H1 (cell line): ENCODE measurements around the gene RTN4RL1. TPM values are rescaled to one million over a fixed set of nuclear protein-coding genes. Genes with fewer than 3 reads are reported as not detected.

Experiments
- CTCF ChIA-PET: fragments of 300-600 bp; sonication (Branson Sonifier 250); formaldehyde crosslinking; loops from one replicate; lab custom pipeline; 2021; ENCODE audit not compliant: partially characterized antibody; lab: Charles Lee
- POLR2A ChIA-PET: fragments of 300-600 bp; sonication (Branson Sonifier 250); formaldehyde crosslinking; loops from one replicate; lab custom pipeline; 2021; ENCODE audit warnings: inconsistent platforms; ENCODE audit not compliant: partially characterized antibody; lab: Charles Lee
- DNase-seq, 2 experiments: peaks; one replicate each; pipeline versions ENCODE4 v3.0.0 to v3.0.0-alpha.2; 2010 to 2022; ENCODE audit warnings: low spot score in 2 of 2, low read depth in 1 of 2, mixed read lengths in 1 of 2
- FAIRE-seq: peaks from 2 replicates; lab custom pipeline; 2011; peaks lifted over from hg19 to GRCh38; lab: Jason Lieb, UNC
- H2AFZ ChIP-seq: 2 replicates; pipeline ENCODE4 v1.8.1; 2012; ENCODE audit warnings: low read length, inconsistent platforms
- H2AK5ac ChIP-seq: 2 replicates; pipeline ENCODE4 v1.6.1; 2013; ENCODE audit warnings: low read depth, low read length
- H2BK120ac ChIP-seq: replicated peaks from 2 replicates; pipeline ENCODE3; 2013; ENCODE audit warnings: low read depth, low read length, inconsistent platforms
- H2BK12ac ChIP-seq: 2 replicates; pipeline ENCODE4 v1.6.1; 2013; ENCODE audit warnings: low read depth, low read length
- H2BK15ac ChIP-seq: 2 replicates; pipeline ENCODE4 v1.6.1; 2013; ENCODE audit warnings: low read length
- H2BK20ac ChIP-seq: 2 replicates; pipeline ENCODE4 v1.6.1; 2013; ENCODE audit warnings: low read length
- H2BK5ac ChIP-seq: 2 replicates; pipeline ENCODE4 v1.6.1; 2013; ENCODE audit warnings: low read depth, low read length
- H3K14ac ChIP-seq: 2 replicates; pipeline ENCODE4 v1.6.1; 2013; ENCODE audit warnings: inconsistent platforms; ENCODE audit not compliant: insufficient read length
- H3K18ac ChIP-seq: 2 replicates; pipeline ENCODE4 v1.6.1; 2013; ENCODE audit warnings: low read length; ENCODE audit errors: extremely low read depth
- H3K23ac ChIP-seq: 2 replicates; pipeline ENCODE4 v1.6.1; 2013; ENCODE audit warnings: inconsistent platforms; ENCODE audit not compliant: insufficient read length
- H3K23me2 ChIP-seq: 2 replicates; pipeline ENCODE4 v1.6.1; 2013; ENCODE audit warnings: low read depth, low read length
- H3K27ac ChIP-seq: 2 replicates; pipeline ENCODE4 v1.6.1; 2011; ENCODE audit warnings: low read depth, low read length, inconsistent platforms
- H3K27me3 ChIP-seq, 4 experiments: replicated peaks in 1 of 4; 1 replicate in 1 of 4; 2 replicates in 3 of 4; pipeline versions ENCODE4 v1.6.1 to v1.8.1; 2011 to 2013; ENCODE audit warnings: low read length in 3 of 4, mild to moderate bottlenecking in 3 of 4, inconsistent platforms in 2 of 4, mixed read lengths in 2 of 4, moderate library complexity in 1 of 4; ENCODE audit not compliant: control insufficient read depth in 3 of 4, insufficient read depth in 3 of 4; ENCODE audit errors: extremely low read depth in 1 of 4
- H3K36me3 ChIP-seq, 4 experiments: 2 replicates each; pipeline versions ENCODE4 v1.6.1 to v1.8.1; 2011 to 2013; ENCODE audit warnings: mild to moderate bottlenecking in 4 of 4, low read length in 3 of 4, moderate library complexity in 2 of 4, control low read depth in 1 of 4, inconsistent platforms in 1 of 4; ENCODE audit not compliant: insufficient read depth in 4 of 4, control insufficient read depth in 2 of 4
- H3K4ac ChIP-seq: replicated peaks from 2 replicates; pipeline ENCODE3; 2013; ENCODE audit warnings: low read length, low read depth, mixed read lengths, inconsistent platforms; ENCODE audit not compliant: insufficient read length
- H3K4me1 ChIP-seq, 4 experiments: replicated peaks in 1 of 4; 1 replicate in 1 of 4; 2 replicates in 3 of 4; pipeline versions ENCODE4 v1.6.1 to v1.8.1; 2011 to 2013; ENCODE audit warnings: low read length in 3 of 4, inconsistent platforms in 2 of 4, mixed read lengths in 1 of 4; ENCODE audit not compliant: insufficient read depth in 4 of 4, control insufficient read depth in 3 of 4
- H3K4me2 ChIP-seq, 2 experiments: 2 replicates each; pipeline versions ENCODE4 v1.6.1 to v1.8.1; 2011 to 2013; ENCODE audit warnings: low read depth in 2 of 2, low read length in 2 of 2, control low read depth in 1 of 2, inconsistent platforms in 1 of 2, mild to moderate bottlenecking in 1 of 2; ENCODE audit not compliant: insufficient read depth in 1 of 2
- H3K4me3 ChIP-seq, 4 experiments: fragments of 200-600, 300-600 bp in 1 of 4; sonication (generic), shearing (Covaris generic), sonication (Bioruptor Twin) in 1 of 4; 2 replicates each; pipeline versions ENCODE4 v1.5.1 to v1.8.1; 2011 to 2016; ENCODE audit warnings: low read length in 4 of 4, low read depth in 3 of 4, control low read depth in 2 of 4, inconsistent platforms in 2 of 4, mild to moderate bottlenecking in 2 of 4, mixed read lengths in 1 of 4, moderate library complexity in 1 of 4; ENCODE audit not compliant: insufficient read depth in 2 of 4; ENCODE audit errors: extremely low read depth in 1 of 4
- H3K56ac ChIP-seq: replicated peaks from 2 replicates; pipeline ENCODE3; 2013; ENCODE audit warnings: low read depth, mild to moderate bottlenecking, mixed read lengths, low read length, inconsistent platforms; ENCODE audit not compliant: insufficient read length
- H3K79me1 ChIP-seq: 2 replicates; pipeline ENCODE4 v1.6.1; 2013; ENCODE audit warnings: low read depth, low read length, control low read depth
- H3K79me2 ChIP-seq, 2 experiments: 2 replicates each; pipeline versions ENCODE4 v1.6.1 to v1.8.1; 2012 to 2013; ENCODE audit warnings: low read length in 2 of 2, mild to moderate bottlenecking in 2 of 2, inconsistent platforms in 1 of 2; ENCODE audit not compliant: insufficient read depth in 2 of 2, control insufficient read depth in 1 of 2
- H3K9ac ChIP-seq, 4 experiments: replicated peaks in 1 of 4; 1 replicate in 1 of 4; 2 replicates in 3 of 4; pipeline versions ENCODE4 v1.6.1 to v1.8.1; 2011 to 2013; ENCODE audit warnings: low read depth in 3 of 4, low read length in 3 of 4, control low read depth in 2 of 4, mild to moderate bottlenecking in 2 of 4, moderate library complexity in 2 of 4, inconsistent platforms in 1 of 4; ENCODE audit errors: extremely low read depth in 1 of 4
- H3K9me3 ChIP-seq, 2 experiments: 2 replicates each; pipeline versions ENCODE4 v1.6.1 to v1.8.1; 2012 to 2013; ENCODE audit warnings: mild to moderate bottlenecking in 2 of 2, moderate library complexity in 2 of 2, control low read depth in 1 of 2, inconsistent platforms in 1 of 2, low read depth in 1 of 2, low read length in 1 of 2, mixed read lengths in 1 of 2; ENCODE audit not compliant: insufficient read depth in 2 of 2
- H4K20me1 ChIP-seq, 2 experiments: replicated peaks in 1 of 2; 2 replicates each; pipeline versions ENCODE3 to v1.8.1; 2011 to 2013; ENCODE audit warnings: inconsistent platforms in 2 of 2, low read length in 2 of 2, mild to moderate bottlenecking in 1 of 2; ENCODE audit not compliant: insufficient read depth in 2 of 2, control insufficient read depth in 1 of 2
- H4K5ac ChIP-seq: 2 replicates; pipeline ENCODE4 v1.6.1; 2013; ENCODE audit warnings: low read length, low read depth, mixed read lengths, inconsistent platforms; ENCODE audit not compliant: insufficient read length
- H4K8ac ChIP-seq: 2 replicates; pipeline ENCODE4 v1.8.0; 2013; ENCODE audit warnings: mild to moderate bottlenecking, moderate library complexity, low read length, inconsistent platforms; ENCODE audit not compliant: insufficient read depth; ENCODE audit errors: extremely low read depth
- H4K91ac ChIP-seq: replicated peaks from 2 replicates; pipeline ENCODE3; 2013; ENCODE audit warnings: low read length, mixed read lengths, inconsistent platforms; ENCODE audit not compliant: insufficient read length
- BCL11A ChIP-seq, 2 experiments: IDR thresholded peaks; one replicate each; pipeline ENCODE4 v1.6.1; 2011; ENCODE audit warnings: low read depth in 2 of 2, low read length in 2 of 2, mild to moderate bottlenecking in 2 of 2
- BRCA1 ChIP-seq: IDR thresholded peaks from 2 replicates; pipeline ENCODE4 v1.6.1; 2012; ENCODE audit warnings: low read depth, low read length, improper control_type of control experiment
- CEBPB ChIP-seq: IDR thresholded peaks from 2 replicates; pipeline ENCODE4 v1.6.1; 2012; ENCODE audit warnings: low read depth, low read length
- CTCF ChIP-seq, 3 experiments: IDR thresholded peaks; 1 replicate in 2 of 3; 2 replicates in 1 of 3; pipeline versions ENCODE4 v1.5.1 to v1.6.1; 2011; ENCODE audit warnings: low read length in 3 of 3, mild to moderate bottlenecking in 3 of 3, inconsistent platforms in 2 of 3, low read depth in 1 of 3, moderate library complexity in 1 of 3; ENCODE audit not compliant: insufficient read depth in 1 of 3; ENCODE audit errors: control extremely low read depth in 1 of 3
- E2F6 ChIP-seq: IDR thresholded peaks from 2 replicates; pipeline ENCODE4 v1.6.1; 2012; ENCODE audit warnings: inconsistent platforms
- JUN ChIP-seq: IDR thresholded peaks from 2 replicates; pipeline ENCODE4 v1.6.1; 2011; ENCODE audit warnings: low read depth, mild to moderate bottlenecking, improper control_type of control experiment, low read length
- POLR2AphosphoS5 ChIP-seq: IDR thresholded peaks from 2 replicates; pipeline ENCODE4 v1.6.1; 2011; ENCODE audit warnings: low read depth, low read length
- RFX5 ChIP-seq: IDR thresholded peaks from 2 replicates; pipeline ENCODE4 v1.6.1; 2011; ENCODE audit warnings: low read depth, low read length, improper control_type of control experiment, borderline replicate concordance
- SRF ChIP-seq: IDR thresholded peaks from 2 replicates; pipeline ENCODE4 v1.6.1; 2011; ENCODE audit warnings: mild to moderate bottlenecking, low read depth, low read length, moderate library complexity
- YY1 ChIP-seq: IDR thresholded peaks from 2 replicates; pipeline ENCODE4 v1.6.1; 2011; ENCODE audit warnings: low read depth, mild to moderate bottlenecking, low read length
- WGBS, 2 experiments: shearing (Covaris generic) in 1 of 2; methylation state at CpG; one replicate each; pipeline versions ENCODE4 v1.1.6 to v1.1.7; 2013 to 2015; ENCODE audit warnings: low lambda C conversion rate in 2 of 2, mixed read lengths in 2 of 2, inconsistent platforms in 1 of 2, low coverage in 1 of 2, missing lambda C conversion rate in 1 of 2; ENCODE audit not compliant: insufficient replicate concordance in 2 of 2, insufficient coverage in 1 of 2, insufficient read length in 1 of 2; ENCODE audit errors: extremely low coverage in 1 of 2, missing lambda C conversion rate in 1 of 2; 5-methylcytosine and 5-hydroxymethylcytosine counted together
- polyA plus RNA-seq, 7 experiments: library from polyadenylated mRNA; depleted of rRNA in 3 of 7; stranded (reverse) in 5 of 7; unstranded in 2 of 7; fragments of >200 nt in 5 of 7; fragments of 200-250 nt in 2 of 7; gene quantifications; 1 replicate in 5 of 7; 2 replicates in 1 of 7; 4 replicates in 1 of 7; pipeline versions ENCODE4 v1.2.1 to v1.2.3, GENCODE V29; 2011 to 2013; ENCODE audit warnings: missing spikeins in 2 of 7, mixed read lengths in 2 of 7
- total RNA-seq: library from RNA; stranded (reverse); fragmentation: NEBNext Ultra II Directional; extraction: Animal tissue kit (Norgen Biotek cat#: 25700); gene quantifications from 2 replicates; pipeline ENCODE4 v1.2.1, GENCODE V29; 2021
- TF ChIP-seq, protein P1 (sequence below): IDR thresholded peaks from 2 replicates; pipeline ENCODE4 v1.6.1; 2012; ENCODE audit warnings: inconsistent platforms

The RTN4RL1 gene
- total and polyA plus RNA-seq, 2 of the 8 experiments (the other 6 are each of a cell fraction or from before 2014, with no cell fraction given) = 0.09 TPM; not detected in 1

DNA sequence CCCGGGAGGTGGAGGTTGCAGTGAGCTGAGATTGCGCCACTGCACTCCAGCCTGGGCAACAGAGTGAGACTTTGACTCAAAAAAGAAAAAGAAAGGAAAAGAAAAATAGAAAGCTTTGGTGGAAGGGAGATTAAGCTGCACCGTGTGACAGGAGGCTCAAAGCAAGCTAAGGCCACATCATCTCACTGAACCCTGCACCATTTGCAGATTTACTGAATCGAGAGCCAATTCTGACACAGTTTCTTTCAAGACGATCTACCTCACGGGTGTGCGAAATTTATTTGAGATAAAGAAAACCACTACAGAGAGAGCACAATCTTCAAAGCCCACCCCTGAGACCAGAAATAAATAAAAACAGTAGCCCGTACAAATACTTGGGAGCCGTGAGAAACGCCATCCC is 49.6 kb downstream of the RTN4RL1 start:
- no peak overlapping the region for H4K91ac ChIP-seq
- no peaks in the 10 kb centered on the region for H3K79me2 ChIP-seq
- no peak overlapping the region for H4K8ac ChIP-seq
- H3K23ac ChIP-seq = no peak overlapping the region
- no peak overlapping the region for H2BK12ac ChIP-seq
- no peak overlapping the region for H3K18ac ChIP-seq
- no peak overlapping the region for H3K4me2 ChIP-seq
- no peak overlapping the region for H3K4me3 ChIP-seq
- H3K4ac ChIP-seq = no peak overlapping the region
- no peak overlapping the region for H3K56ac ChIP-seq
- no peak overlapping the region for H2BK15ac ChIP-seq
- DNase-seq (no peak), FAIRE-seq (no peak)
- peaks cover 0 to 3% of the 10 kb centered on the region in 2 experiments for H4K20me1 ChIP-seq
- H3K9me3 ChIP-seq = no peaks in the 10 kb centered on the region
- no peaks in the 10 kb centered on the region for H3K36me3 ChIP-seq
- POLR2A ChIA-PET = no interaction called here
- no peak overlapping the region for H3K9ac ChIP-seq
- no peak overlapping the region for H2BK5ac ChIP-seq
- no peak overlapping the region for H3K14ac ChIP-seq
- 80% methylated on average over 10 of the region's 10 CpGs; no CpG with 5 or more reads in 1 of the 2 experiments for WGBS, 2 experiments
- no peak overlapping the region for H2AFZ ChIP-seq
- peaks cover 0 to 16% (median 10%) of the 10 kb centered on the region in 4 experiments; a peak in 5 of 7 replicates for H3K27me3 ChIP-seq
- no peak overlapping the region for H2AK5ac ChIP-seq
- no peaks in the 10 kb centered on the region for H3K23me2 ChIP-seq
- H3K4me1 ChIP-seq = peaks cover 0 to 6% (median 0%) of the 10 kb centered on the region in 4 experiments; a peak in 3 of 7 replicates
- H2BK20ac ChIP-seq = no peak overlapping the region
- no peaks in the 10 kb centered on the region for H3K79me1 ChIP-seq
- H4K5ac ChIP-seq = no peak overlapping the region
- no peak overlapping the region for H2BK120ac ChIP-seq
- CTCF ChIA-PET = interaction anchor here (0.6 to 1.1 kb wide), 3 partner anchors 44 to 73 kb away, joined by 3 read pairs; no protein-coding TSS in a partner anchor
- H3K27ac ChIP-seq = no peak overlapping the region
- TF ChIP-seq JUN (no peak), SRF (no peak), YY1 (no peak), POLR2AphosphoS5 (no peak), CEBPB (no peak), CTCF (IDR thresholded peaks at IDR 0.05; ENCODE audit: control extremely low read depth in 1 of 3, insufficient read depth in 1 of 3, low read depth in 1 of 3, low read length in 3 of 3) (no peak), BRCA1 (no peak), E2F6 (no peak), RFX5 (no peak), BCL11A (IDR thresholded peaks at IDR 0.05; ENCODE audit: low read depth in 2 of 2, low read length in 2 of 2) (no peak)
- TF ChIP-seq, protein P1, sequence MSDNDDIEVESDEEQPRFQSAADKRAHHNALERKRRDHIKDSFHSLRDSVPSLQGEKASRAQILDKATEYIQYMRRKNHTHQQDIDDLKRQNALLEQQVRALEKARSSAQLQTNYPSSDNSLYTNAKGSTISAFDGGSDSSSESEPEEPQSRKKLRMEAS = no peak
